ENCODE measurements around the gene SH3GLB1.

DNA sequence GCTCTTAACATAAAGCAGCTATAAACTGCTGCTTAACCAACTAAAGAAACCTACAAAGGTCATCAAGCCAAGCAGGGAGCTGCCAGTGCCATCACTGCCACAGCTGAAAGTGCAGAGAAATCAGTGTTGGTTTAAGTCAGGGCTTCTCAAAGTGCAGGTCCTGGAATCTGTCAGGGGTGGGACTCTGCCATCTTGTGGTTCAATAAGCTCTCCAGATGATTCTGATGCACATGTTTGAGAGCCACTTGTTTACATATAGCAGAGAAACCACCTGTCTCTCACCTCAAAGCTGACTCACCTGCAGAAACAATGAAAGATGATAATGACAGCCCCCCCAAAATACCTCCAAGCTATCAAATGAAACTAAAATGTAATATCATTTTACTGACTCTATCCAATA is 49.3 kb downstream of the SH3GLB1 start:
- TF ChIP-seq, protein P1, sequence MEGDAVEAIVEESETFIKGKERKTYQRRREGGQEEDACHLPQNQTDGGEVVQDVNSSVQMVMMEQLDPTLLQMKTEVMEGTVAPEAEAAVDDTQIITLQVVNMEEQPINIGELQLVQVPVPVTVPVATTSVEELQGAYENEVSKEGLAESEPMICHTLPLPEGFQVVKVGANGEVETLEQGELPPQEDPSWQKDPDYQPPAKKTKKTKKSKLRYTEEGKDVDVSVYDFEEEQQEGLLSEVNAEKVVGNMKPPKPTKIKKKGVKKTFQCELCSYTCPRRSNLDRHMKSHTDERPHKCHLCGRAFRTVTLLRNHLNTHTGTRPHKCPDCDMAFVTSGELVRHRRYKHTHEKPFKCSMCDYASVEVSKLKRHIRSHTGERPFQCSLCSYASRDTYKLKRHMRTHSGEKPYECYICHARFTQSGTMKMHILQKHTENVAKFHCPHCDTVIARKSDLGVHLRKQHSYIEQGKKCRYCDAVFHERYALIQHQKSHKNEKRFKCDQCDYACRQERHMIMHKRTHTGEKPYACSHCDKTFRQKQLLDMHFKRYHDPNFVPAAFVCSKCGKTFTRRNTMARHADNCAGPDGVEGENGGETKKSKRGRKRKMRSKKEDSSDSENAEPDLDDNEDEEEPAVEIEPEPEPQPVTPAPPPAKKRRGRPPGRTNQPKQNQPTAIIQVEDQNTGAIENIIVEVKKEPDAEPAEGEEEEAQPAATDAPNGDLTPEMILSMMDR (IDR thresholded peaks at IDR 0.05; ENCODE audit: low read depth, low read length, missing input control), result no peak
- TF ChIP-seq SP1 (IDR thresholded peaks at IDR 0.05) (no peak), GABPA (IDR thresholded peaks at IDR 0.05 in 1 of 2, conservative IDR thresholded peaks at IDR 0.05 in 1 of 2) (no peak), EGR1 (IDR thresholded peaks at IDR 0.05; ENCODE audit: low read depth in 2 of 2) (no peak), RAD21 (IDR thresholded peaks at IDR 0.05) (peak; percentile 5 to 35), TAF1 (conservative IDR thresholded peaks at IDR 0.05) (no peak), YY1 (IDR thresholded peaks at IDR 0.05) (no peak), RXRA (IDR thresholded peaks at IDR 0.05) (no peak), HNF4A (conservative IDR thresholded peaks at IDR 0.05) (no peak), JUND (IDR thresholded peaks at IDR 0.05) (no peak)
- TF ChIP-seq, protein P2, sequence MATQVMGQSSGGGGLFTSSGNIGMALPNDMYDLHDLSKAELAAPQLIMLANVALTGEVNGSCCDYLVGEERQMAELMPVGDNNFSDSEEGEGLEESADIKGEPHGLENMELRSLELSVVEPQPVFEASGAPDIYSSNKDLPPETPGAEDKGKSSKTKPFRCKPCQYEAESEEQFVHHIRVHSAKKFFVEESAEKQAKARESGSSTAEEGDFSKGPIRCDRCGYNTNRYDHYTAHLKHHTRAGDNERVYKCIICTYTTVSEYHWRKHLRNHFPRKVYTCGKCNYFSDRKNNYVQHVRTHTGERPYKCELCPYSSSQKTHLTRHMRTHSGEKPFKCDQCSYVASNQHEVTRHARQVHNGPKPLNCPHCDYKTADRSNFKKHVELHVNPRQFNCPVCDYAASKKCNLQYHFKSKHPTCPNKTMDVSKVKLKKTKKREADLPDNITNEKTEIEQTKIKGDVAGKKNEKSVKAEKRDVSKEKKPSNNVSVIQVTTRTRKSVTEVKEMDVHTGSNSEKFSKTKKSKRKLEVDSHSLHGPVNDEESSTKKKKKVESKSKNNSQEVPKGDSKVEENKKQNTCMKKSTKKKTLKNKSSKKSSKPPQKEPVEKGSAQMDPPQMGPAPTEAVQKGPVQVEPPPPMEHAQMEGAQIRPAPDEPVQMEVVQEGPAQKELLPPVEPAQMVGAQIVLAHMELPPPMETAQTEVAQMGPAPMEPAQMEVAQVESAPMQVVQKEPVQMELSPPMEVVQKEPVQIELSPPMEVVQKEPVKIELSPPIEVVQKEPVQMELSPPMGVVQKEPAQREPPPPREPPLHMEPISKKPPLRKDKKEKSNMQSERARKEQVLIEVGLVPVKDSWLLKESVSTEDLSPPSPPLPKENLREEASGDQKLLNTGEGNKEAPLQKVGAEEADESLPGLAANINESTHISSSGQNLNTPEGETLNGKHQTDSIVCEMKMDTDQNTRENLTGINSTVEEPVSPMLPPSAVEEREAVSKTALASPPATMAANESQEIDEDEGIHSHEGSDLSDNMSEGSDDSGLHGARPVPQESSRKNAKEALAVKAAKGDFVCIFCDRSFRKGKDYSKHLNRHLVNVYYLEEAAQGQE (IDR thresholded peaks at IDR 0.05), result no peak
- TF ChIP-seq, protein P3, sequence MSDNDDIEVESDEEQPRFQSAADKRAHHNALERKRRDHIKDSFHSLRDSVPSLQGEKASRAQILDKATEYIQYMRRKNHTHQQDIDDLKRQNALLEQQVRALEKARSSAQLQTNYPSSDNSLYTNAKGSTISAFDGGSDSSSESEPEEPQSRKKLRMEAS (IDR thresholded peaks at IDR 0.05), result no peak
- TF ChIP-seq, protein P4, sequence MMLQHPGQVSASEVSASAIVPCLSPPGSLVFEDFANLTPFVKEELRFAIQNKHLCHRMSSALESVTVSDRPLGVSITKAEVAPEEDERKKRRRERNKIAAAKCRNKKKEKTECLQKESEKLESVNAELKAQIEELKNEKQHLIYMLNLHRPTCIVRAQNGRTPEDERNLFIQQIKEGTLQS (IDR thresholded peaks at IDR 0.05), result no peak
- TF ChIP-seq, protein P5, sequence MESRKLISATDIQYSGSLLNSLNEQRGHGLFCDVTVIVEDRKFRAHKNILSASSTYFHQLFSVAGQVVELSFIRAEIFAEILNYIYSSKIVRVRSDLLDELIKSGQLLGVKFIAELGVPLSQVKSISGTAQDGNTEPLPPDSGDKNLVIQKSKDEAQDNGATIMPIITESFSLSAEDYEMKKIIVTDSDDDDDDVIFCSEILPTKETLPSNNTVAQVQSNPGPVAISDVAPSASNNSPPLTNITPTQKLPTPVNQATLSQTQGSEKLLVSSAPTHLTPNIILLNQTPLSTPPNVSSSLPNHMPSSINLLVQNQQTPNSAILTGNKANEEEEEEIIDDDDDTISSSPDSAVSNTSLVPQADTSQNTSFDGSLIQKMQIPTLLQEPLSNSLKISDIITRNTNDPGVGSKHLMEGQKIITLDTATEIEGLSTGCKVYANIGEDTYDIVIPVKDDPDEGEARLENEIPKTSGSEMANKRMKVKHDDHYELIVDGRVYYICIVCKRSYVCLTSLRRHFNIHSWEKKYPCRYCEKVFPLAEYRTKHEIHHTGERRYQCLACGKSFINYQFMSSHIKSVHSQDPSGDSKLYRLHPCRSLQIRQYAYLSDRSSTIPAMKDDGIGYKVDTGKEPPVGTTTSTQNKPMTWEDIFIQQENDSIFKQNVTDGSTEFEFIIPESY (IDR thresholded peaks at IDR 0.05), result no peak
